HG03196 (cell line): ENCODE data around the gene GNG11.

Experiments used
- ATAC-seq: cut with Tn5 transposase; IDR thresholded peaks from one replicate; pipeline ENCODE4 v1.9.1; 2021; ENCODE audit not compliant: unreplicated experiment

GNG11 gene

DNA sequence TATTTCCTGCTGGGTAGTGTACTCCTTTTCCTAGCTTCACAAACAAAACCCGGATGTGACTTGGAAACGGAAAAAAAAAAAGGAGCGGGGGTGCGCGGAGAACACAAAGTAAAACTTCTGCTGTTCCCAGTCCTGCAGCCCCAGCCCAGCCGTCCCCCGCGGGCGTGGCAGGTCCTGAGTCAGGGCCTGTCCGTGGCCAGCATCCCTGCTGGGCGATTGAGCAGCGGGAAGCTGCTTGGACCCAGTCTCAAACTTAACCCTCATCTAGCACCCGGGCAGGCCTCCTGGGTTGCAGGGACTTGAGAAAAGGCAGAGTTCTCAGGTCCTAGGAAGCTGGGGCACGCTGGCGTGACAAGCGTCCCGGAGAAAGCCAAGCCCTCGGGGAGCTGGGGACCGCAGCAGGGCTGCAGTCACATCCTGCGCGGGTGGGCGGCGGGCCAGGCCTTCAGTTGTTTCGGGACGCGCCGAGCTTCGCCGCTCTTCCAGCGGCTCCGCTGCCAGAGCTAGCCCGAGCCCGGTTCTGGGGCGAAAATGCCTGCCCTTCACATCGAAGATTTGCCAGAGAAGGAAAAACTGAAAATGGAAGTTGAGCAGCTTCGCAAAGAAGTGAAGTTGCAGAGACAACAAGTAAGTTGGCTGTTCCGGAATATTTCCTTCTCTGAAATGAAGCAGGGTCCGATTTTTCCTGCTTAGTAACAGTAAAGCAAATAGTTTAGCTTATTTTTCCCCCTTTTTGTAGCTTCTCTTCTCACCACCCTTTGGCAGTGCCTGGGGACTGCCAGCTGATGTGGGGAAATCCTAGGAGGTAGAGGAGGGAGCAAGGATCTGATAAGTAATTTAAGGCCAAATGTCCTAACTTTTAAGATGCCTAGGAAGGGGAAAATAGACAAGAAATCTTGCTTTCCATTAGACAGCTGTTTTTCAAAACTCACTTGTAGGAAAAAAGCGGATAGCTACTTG lies at the start of gene GNG11:
GNG11 (plus strand) TSS at position 129 of the 960 bp plus-strand sequence; CDS start at position 532, 403 bp downstream.
- peak; percentile 85 for ATAC-seq

DNA sequence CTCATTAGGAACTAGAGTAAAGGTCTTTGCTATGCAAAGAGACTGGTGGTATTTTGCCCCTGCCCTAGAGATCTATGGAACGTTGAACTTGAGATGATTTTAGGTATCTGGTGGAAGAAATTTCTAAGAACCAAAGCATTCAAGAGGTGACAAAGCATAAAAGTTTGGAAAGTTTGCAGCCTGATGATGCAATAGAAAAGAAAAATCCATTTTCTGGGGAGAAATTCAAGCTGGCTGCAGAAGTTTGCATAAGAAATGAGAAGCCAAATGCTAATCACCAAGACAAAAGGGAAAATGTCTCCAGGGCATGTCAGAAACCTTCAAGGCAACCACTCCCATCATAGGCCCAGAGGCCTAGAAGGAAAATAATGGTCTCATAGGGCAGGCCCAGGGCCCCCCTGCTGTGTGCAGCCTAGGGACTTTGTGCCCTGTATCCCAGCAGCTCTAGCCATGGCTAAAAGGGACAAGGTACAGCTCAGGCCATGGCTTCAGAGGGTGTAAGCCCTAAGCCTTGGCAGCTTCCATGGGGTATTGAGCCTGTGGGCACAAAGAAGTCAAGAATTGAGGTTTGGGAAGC lies 47.4 kb upstream of the GNG11 start:
- no peak for ATAC-seq

DNA sequence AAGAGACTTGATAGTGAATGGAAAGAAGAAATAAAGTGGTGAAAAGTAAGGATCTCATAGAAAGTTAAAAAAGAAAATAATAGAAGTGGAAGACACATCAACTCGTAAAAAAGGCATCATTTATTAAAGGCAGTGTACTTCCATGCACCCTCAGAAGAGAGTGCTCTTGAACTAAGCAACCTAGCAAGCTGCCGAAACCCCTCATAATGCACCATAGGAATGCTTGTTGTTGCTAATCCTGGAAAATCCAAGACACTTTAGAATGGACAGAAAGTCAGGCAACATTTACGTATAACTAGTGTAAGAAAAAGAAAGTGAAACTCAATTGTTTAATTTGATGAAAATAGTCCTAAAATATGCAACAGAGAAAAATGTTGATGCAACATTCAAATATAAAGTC lies 43.8 kb upstream of the GNG11 start:
- no peak for ATAC-seq

DNA sequence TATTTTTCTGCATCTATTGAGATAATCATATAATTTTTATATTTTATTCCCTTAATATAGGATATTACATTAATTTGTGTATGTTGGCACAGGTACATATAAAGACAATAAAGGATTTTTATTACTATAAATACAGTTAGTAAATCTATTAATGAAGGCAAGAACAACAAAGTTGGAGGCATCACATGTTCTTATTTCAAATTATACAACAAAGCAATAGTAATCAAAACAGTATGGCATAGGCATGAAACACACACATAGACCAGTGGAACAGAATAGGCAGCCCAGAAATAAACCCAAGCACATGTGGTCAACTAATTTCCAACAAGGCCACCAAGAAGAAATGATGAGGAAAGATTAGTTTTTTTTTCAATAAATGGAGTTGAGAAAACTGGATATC lies 42.2 kb upstream of the GNG11 start:
- no peak for ATAC-seq

DNA sequence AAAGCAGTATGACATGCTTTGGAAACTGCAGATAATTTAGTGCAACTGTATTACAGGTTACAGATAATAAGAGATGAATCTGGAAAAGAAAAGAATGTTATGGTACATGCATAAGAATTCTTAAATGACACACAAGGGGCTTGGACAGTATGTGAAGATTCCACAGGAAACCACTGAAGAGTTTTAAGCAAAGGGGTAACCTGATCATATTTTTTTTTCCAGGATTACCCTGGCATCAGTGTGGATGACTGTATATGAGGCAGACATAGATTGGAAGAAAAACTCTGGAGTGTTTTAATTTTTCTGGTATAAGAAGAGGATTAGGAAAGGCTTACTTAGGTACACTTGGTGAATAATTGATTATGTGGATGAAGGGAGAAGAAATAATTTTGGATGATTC lies 39.1 kb upstream of the GNG11 start:
- ATAC-seq: no peak

DNA sequence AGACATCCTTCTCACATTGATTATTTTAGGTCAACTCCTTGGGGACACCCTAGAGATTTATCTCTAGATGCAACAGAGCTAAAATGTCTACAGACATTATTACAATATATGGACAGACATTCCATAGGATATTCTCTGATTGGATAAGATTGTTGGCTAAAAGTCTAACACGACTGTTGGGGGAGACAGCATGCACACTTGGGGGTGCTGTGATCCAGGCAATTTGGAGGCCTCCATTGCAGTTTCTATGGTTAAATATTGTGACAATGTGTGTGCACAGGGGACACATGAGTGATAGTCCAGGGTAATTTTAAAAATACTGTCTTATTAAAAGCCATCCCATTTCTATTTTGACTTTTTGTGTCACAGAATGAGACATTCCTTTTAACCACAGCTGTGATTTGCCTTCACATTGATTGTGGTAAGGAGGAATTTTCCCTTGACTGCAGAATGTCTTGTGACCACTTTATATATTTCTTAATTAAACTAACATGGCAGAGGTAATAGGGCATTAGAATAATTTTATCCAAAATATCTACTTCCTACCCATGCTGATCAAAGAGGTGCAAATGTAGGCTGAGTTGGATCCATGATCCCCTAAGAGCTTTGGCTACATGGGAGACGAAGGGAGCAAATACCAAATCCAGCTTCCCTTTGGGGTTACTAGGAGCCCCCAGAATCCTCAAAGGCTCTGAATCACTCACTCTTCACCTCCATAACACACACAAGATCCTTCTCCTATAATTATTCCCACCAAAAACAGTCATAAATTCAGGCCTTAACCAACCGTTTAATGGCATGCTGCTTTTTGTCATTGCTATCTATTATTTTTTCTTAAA lies 38.2 kb upstream of the GNG11 start:
- ATAC-seq: no peak

DNA sequence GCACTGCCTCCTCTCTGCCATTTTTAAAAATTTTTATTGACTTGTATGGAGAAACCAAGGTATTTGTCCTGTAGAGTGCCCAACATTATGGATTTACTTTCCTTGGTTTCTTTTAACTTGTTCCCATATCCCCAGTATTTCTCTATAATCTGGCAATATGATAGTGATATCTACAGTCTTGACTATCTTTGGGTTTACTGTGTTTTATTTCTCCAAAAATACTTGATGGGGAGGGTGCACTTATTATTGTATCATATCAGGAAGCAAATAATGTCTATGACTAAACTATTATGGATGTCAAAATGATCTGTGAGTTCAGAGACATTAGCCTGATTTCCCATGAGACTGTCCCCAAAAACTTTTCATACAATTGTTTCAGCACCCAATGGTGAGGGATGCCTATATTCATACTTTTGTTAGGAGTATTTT lies 37.6 kb upstream of the GNG11 start:
- ATAC-seq: no peak

DNA sequence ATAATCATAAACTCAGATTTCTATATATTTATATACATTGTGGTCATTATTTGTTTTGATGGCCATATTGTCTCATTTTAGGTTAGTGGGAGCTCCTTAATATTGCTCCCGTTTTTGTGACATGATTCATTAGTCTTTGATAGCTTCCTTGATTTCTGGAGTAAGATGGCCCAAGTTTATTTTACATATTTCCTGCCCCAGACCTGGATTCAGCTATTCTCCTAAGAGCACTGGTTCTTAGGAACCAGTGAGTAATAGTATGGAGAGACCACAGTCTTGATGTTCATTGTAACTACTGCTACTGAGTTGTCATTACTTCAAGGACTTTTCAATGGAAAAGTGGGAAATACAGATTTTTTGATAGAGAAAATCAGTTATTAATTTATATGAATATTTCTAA lies 37.0 kb upstream of the GNG11 start:
- ATAC-seq: no peak

DNA sequence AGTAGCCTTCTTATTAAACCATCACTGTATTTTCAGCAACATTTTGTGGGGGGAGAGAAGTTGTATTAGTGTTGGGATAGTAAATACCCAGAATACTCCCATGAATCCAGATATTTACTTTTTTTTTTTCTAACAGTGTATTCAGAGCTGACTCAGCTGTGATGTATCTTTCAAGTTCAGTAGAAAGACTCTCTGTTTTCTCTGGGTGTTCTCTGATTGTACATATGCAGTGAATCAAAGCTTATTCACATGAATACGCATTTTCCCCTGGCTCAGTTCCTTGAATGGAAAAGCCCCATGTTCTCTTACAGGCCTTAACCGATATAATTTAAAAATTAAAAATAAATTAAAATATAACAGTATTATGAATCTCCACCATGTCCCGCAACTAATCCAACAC lies 32.3 kb upstream of the GNG11 start:
- ATAC-seq: no peak

DNA sequence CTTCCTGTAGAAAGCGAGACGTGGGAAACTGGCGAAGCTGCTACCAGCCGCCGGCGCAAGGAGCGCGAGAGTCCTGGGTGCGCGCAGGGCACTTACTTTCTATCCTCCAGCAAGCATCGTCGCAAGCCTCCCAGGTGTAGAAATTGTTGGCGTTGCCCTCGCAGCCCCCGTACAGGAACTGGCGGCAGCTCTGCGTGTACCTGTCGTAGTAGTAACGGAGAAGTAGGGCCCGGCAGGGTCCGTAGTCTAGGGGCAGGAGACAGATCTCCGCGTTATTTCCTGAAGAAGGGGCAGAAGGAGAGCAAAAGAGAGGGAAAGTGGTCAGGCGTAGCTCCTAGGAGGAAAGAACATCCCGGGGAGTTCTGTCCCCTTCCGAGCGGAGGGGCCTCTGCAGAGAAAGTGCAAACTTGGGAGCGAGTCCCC lies 31.5 kb upstream of the GNG11 start:
- peak; percentile 67 for ATAC-seq

DNA sequence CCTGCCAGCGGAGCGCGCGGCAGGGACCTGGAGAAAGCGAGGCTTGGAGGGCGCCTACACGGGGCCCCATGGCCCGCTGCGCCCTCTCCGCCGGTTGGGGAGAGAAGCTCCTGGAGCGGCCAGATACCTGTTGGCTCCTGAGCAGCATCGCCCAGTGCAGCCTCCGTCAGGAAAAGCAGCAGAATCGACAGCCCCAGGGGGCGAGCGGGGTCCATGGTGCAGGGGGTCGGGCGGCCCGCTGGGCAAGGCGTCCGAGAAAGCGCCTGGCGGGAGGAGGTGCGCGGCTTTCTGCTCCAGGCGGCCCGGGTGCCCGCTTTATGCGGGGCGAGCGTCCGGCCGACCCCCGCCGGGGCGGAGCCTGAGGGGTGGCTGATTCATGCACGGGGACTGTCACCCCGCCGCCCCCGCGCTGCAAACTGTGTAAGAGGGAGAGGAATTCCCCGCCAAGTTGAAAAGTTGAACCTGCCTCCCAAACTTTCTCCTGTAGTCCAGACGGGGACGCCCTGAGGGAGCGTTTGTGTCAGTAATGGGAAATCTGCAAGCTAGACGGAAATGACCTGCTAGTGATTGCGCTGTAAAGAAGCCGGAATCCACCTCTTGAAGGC lies 31.0 kb upstream of the GNG11 start, which contains the start of gene TFPI2:
TFPI2 (minus strand) TSS at position 290 of the 605 bp plus-strand sequence; CDS start at position 215, 75 bp downstream.
- peak; percentile 40 for ATAC-seq

DNA sequence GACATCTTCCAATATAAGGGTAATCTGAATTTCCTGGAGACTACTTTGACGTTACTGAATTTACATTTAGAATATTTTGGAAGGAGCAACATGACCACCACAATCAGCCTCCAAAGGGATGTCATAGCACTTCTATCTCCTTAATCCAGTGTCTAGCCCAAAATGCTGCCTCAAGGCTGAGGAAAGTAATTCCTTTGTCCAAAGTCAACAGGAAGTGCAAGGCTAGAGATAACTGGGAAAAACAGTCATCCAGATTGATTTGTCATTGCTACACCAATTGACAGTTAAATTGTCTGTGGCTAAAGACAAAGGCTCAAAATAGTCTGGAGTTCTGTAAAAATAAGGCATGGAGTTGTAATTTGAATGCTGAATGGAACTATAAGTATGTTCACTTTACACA lies 27.1 kb upstream of the GNG11 start:
- no peak for ATAC-seq

DNA sequence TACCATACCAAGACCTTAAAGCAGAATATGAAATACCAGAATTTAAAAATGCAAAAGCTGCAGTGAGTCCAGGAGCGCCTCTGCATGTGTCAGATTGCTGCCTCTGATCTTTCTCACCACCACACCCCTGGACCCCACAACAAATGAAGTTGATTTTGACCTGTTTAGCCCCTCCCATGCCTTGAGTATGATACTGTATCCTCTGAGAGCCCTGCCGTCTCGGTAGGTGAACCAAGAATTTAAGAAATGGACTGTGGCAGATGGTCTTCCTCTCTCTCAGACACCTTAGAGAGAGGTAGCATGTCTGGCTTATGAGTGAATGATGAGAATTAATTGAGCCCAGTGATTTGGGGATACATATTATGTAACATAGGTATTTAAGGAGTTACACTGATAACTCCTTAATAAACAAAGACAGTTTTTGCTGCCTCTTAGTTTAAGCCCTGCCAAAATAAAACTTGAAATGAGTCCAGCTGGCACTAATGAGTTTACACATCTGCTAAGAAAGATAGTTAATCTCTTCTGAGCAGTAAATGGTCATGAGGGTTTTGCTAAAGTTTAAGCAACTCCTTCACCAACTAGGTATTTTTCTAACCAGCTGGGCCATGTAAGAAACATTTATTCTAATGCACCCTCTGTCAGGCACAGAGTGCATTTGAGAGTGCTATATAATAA lies 26.4 kb upstream of the GNG11 start:
- ATAC-seq: no peak

DNA sequence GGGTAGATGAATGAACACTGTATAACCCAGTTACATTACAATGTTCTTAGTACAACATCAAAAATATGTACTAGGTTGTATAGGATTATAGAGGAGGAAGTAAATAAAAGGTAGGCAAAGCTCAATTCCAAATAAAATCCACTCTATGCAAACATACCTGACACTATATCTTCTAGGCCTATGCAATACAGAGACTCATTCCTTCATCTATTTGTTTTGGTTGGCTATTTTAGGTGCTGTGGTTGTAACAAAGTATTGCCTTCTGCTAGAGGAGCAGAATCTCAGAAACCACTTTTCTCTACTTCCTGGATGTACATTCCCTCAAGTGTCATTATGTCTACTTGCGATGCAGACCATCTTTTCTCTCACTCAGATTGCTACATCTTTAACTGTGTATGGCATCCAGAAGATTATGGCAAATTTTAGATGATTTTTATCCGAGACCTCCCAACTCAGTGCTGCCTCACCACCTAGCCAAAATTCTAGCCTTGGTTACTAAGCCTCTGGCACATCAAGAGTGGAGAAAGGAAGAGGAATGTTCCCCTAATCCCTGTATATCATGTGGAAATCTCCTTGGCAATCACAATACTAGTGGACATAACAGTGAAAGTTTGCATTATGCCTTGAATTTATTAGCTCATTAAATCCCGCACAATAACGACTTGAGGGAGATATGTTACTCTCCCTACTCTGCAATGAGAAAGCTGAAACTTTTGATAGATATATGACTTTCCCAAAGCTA lies 25.5 kb upstream of the GNG11 start:
- no peak for ATAC-seq

DNA sequence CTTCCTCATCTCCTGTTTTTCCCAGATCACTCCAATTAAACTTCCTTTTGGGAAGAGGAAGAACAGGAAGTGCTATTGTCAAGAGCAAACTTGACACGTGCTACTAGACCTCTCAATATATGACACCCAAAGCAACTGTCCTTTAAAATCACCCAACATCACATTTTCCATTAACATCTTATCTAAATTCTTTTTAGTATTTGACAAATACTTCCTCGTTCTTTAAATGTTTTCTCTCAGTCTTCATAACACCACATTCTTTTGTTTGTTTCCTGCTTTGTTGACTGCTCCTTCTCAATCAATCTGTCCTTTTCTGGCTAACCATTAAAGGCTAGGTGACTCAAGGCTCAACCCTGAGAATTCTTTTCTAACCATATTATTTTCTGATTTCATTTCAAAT lies 23.9 kb upstream of the GNG11 start:
- no peak for ATAC-seq

DNA sequence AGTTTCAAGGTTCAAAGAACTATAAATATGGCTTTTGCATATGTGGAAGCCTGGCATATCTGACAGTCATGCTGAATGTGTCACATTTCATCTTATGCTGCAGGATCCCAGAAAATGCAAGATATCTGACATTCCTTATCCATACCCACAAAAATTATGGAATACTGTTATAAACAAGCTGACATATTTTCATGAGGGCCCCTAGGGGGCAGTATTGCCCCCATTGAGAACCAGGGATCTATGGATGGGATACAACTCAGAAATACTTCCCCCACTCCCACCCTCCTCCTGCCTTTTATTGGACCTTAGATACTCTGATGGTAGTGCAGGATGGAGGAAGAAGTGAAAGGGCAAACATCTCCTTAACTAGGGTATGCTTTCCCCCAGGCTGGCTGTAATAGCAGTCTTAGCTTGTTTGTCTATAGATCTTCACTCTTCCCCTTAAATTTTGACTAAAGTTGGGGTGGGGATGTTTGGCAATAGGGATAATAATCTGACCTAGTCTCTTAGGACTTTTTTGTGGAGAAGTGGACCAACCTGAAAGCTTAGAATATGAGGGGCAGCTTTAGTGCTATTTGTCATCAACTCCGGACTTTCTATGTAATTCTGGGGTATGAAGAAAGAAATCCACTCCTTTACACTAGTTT lies 18.6 kb upstream of the GNG11 start:
- ATAC-seq: no peak

DNA sequence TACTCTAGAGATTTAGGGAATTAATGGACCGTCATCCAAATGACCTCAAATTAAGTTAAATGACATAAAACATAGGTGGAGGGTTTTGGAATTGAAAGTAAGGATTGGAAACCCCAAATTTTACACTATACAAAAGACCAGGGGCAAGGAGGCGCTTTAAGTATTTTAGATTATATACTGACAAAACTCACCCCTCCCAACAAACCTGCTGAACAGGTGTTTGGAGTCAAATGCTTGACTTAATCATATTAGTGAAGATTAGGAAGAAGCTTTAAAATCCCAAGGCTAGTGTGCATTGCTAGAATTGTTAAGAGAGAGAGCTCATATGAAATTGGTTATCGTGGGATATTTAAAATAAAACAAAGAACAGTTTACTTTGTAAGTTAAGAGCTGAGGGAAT lies 15.3 kb upstream of the GNG11 start, which contains the start of gene GNGT1:
GNGT1 (plus strand) TSS at position 301 of the 400 bp plus-strand sequence. CDS start 180 bp downstream, outside the sequence.
- ATAC-seq: no peak

DNA sequence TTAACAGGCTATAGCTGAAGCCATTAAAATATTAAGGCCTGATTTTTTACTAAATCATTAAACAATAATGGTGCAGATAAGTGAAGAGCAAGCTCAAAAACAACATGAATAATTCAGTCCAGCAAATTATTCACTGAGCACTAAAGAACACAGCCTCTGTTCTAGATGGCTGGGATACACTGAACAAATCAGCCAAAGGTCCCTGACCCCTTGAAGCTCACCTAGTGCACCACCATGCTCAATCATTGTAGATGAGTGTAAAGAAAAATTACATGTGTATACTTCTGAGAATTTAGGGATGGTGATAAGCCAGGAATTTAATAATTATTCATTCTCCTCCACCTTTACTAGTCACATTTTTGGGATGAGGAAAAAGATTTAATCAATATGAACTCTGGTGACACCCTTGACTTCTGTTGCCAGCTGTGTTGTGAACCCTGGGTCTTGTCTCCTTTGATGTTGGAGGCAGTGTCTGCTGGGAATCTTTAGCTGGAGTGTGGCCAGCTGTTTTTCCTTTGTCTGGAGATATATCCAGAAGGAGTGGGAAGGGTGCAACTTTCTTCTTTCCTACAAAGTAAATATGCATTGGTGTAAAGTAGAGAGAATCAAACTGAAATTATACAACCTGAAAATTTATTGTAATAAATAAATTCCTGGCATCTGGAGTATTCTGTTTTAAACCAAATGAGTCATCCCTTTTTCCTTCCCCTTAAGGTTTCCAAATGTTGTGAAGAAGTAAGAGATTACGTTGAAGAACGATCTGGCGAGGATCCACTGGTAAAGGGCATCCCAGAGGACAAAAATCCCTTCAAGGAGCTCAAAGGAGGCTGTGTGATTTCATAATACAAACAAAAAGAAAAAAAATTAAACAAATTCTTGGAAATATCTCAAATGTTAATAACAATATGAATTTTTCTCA lies 11.2 kb upstream of the GNG11 start:
- ATAC-seq: no peak
